Measurements from ENCODE around the gene XXYLT1.
"Not testable (repeated sequence)": the region's sequence is repeated elsewhere in the genome, so short reads cannot be mapped to it uniquely, and the experiment has no call there.

The XXYLT1 gene

DNA sequence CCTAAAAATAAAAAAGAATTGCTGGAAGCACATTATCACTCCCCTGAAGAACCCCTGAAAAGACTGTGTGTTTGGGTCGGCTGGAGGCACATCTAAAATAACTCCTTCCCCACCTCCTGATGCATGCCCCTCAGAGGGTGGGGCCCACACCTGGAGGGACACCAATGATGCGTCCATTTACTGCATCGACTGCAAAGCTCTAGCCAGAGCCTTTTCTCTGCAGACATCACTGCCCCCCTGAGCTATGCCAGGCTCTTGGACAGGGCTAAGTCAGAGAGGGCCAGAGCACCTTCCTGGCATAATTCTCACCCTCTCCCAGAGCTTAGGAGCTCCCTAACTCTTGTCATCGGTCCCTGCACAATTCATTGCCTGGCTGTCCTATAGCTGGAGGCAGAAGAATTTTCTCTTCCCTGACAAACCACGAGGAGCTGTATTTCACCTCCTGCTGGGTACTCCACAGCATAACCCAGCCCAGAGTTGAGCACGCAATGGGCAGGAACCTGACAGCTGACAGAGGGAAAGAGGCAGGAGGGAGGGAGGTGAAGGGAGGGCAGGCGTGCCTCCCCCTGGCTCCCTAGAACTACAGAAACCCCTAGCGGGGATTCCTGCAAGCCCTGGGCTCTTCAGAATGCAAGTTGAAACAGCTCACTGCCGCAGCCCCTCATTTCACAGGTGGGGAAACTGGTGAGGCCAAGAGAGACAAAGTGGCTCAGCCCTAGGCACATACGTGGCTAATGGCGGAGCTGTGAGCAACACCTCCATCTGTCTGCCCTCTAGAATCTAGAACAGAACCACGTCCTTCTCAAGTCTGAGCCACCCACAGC is 46.6 kb downstream of the XXYLT1 start:
- no peak for DNase-seq

DNA sequence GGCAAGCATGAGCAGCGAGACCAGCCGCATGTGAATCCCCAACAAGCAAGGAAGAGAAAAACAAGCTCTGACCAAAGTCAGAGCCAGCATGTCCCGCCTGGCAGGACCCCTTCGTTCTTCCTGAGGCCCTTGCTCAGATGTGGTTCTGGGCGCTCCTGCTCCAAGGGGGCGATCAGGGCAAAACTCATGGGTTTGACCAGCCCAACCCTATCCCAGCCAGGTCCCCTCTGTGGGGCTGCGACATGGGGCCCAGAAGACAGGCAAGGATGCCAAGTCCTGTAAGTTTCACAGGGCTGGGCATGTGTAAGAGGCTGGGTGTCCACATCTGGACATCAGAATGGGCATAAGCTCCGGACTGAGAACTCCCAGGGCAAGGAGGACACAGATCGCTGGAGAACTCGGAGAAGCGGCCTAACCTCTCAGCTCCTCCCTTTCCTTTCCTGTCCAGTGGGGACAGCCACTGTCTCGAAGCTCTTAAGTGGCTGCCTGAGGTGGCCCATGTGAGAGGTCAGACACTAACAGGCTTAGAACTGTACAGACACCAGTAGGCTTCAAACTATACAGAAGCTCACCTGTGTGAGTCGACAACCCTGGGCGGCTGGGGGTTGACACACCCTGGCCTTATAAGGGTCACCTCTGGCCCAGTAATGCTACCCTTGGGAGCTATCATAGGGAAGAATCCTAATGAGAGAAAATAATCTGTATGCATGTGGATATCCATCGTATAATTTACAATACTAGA is 48.9 kb downstream of the XXYLT1 start:
- no peak for DNase-seq

DNA sequence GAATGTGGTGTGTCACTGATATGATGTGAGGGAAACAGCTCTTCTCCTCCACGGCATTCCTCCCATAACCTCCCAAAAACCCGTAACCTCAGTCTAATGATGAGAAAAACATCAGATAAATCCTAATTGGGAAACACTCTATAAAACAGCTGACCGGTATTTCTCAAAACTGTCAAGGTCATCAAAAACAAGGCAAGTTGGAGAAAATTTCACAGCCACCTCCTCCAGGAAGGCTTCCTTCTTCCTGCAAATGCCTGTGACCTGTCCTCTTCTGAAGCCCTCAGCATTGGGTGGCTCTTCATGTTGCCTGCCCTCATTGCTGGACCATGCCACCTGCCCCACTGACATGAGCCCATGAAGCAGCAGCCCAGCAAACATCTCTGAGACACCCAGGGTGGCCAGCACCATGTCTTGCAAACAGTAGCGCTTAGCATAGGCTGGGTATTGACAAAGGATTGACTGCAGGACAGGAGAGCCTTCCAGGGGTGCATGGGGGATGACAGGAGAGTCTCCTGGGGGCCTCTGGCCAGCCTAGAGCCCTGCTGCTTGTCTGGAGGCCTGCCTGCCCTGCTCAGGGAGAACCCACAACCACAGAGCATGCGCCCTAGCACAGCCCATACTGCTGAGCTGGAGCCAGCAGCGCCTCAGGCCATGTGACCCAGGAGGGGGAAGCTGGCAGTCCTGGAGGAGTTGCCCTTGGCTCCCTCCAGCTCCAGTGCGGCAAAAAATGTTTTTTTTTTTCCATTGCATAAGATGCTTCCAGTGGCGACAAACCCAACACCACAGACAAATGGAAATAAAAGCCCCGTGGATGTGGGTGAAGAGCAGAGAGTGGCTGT is 49.7 kb downstream of the XXYLT1 start:
- no peak for DNase-seq

DNA sequence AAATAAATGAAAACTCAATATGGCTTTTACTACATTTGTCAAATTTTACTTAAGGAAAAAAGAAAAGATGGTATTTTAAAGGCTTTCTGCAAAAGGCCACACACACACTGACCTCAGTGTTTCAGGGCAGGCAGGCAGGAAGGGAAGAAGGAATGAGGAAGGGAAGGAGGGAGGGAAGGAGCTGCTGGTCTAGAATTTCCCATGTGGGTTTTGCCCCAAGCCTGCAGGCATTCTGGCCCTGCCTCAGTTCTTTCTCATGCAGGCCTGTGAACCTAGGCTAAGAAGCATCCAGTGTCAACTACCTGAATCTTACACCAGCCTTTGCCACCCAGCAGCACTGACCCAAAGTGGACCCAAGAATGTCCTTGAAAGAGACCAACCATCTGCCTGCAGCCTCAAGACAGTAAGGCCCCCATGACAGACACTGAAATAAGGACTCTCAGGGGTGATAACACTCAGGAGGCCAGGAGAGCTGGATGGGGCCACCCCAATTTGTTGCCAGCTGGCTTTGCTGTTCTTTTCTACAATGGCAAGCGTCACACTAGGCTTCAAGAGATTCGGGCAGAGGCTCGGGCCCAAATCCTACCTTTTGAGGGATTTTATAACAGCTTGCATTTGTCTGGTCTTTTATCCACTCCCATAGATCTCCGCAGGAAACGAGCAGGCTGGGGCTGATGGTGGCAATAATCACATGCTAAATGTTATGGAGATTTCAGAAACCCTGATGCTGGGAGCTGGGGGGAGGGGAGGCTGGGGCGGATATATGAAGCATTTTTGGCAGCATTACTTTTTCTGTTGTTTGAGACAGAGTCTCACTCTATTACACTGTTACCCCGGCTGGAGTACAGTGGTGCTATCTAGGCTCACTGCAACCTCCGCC is 51.4 kb downstream of the XXYLT1 start:
- no peak for DNase-seq

DNA sequence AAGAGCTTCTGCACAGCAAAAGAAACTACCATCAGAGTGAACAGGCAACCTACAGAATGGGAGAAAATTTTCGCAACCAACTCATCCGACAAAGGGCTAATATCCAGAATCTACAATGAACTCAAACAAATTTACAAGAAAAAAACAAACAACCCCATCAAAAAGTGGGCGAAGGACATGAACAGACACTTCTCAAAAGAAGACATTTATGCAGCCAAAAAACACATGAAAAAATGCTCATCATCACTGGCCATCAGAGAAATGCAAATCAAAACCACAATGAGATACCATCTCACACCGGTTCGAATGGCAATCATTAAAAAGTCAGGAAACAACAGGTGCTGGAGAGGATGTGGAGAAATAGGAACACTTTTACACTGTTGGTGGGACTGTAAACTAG is 52.6 kb downstream of the XXYLT1 start:
- DNase-seq, result not testable (repeated sequence)

DNA sequence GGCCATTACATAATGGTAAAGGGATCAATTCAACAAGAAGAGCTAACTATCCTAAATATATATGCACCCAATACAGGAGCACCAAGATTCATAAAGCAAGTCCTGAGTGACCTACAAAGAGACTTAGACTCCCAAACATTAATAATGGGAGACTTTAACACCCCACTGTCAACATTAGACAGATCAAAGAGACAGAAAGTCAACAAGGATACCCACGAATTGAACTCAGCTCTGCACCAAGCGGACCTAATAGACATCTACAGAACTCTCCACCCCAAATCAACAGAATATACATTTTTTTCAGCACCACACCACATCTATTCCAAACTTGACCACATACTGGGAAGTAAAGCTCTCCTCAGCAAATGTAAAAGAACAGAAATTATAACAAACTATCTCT is 55.4 kb downstream of the XXYLT1 start:
- DNase-seq, result not testable (repeated sequence)

DNA sequence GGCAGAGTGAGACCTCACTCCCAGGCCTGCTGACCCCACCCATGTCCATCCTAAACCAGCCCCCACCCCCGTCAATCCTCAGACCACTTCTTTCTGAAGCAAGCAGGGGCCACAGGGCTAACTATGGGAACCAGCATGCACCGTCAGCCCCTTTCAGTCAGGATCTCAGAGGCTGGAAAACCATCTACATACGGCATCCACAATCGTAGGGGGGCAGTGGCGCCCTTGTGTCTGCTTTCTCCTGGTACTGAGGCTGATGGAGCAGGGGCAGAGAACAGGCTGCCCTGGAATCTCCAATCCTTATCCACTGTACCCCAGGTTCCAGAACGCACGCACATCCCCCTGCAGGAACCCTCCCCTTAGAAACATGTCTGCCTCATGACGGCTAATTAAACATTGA is 56.6 kb downstream of the XXYLT1 start:
- no peak for DNase-seq

DNA sequence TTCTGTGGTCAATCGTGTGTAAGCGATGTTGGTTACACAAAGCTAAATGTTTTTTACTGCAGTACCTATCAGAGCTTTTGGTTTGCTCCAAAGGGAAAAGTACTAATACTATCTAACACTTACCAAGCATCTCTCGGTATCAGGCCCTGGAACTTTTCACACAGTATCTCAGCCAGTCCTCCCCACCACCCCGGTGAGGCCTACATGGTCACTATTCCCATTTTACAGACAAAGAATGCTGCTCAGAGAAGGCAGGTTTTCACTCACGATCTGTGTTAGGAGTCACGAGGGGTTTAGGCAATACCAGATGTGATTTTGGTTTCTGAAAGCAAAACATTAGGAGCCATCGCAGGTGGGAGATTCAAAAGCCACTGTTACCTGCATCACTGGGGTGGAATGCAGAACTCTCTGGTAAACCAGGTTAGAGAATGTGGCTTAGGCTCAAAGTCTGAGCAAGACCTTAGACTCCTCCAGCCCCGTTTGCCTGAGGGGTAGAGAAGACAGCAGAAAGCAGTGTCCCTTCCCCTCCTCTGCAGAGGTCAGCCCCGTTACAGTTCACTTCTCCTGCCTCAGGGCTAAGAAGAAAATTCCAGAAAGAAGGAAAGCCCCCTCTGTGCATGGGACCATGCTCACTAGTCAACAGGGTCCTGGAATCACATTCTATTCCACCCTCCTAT is 57.2 kb downstream of the XXYLT1 start:
- no peak for DNase-seq

DNA sequence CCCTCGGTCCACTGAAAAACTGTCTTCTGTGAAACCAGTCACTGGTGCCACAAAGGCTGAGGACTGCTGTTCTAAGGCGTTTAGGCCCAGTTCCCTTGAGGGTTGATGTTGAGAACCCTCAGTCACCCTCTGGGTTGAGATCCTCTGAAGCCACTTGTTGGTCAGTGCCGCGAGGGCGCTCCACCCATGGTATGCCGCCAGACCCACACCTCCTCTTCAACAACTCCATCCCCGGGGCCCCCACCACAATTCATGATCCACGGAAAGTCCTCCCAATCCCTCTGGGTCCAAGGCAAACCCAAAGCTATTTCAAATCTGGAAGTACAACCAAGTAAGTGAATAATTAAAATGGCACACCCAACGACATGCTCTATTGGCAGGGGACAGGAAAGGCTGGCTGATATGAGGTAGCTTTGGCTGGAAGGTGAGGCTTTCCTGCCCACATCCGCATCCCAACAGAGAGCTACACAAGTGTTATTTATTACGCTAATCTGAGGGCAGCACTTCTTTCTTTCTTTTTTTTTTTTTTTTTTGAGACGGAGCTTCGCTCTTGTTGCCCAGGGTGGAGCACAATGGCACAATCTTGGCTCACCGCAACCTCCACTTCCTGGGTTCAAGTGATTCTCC is 58.1 kb downstream of the XXYLT1 start:
- DNase-seq, result no peak

DNA sequence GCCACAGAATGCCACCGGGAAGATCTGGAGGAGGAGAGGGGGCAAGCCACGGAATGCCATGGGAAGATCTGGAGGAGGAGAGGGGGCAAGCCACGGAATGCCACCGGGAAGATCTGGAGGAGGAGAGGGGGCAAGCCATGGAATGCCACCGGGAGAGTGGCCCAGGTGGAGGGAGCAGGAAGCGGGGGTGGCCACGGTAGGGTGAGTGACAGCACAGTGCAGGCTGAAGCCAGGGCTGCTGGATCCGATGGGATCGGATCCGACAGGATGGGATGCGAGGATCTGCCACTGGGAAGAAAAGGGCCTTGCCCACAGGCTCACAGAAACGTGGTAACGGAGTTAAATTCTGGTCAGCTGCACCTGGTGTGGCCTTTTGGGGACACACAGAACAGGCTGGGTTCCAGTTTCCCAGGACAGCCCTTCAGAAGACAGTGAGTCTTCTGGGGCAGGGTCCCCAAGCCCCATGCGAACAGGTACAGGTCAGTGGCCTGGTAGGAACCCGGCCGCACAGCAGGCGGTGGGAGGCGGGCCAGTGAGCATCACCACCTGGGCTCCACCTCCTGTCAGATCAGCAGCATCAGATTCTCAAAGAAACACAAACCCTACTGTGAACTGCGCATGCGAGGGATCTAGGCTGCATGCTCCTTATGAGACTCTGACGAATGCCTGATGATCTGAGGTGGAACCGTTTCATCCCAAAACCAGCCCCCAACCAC is 58.8 kb downstream of the XXYLT1 start:
- DNase-seq, result no peak

DNA sequence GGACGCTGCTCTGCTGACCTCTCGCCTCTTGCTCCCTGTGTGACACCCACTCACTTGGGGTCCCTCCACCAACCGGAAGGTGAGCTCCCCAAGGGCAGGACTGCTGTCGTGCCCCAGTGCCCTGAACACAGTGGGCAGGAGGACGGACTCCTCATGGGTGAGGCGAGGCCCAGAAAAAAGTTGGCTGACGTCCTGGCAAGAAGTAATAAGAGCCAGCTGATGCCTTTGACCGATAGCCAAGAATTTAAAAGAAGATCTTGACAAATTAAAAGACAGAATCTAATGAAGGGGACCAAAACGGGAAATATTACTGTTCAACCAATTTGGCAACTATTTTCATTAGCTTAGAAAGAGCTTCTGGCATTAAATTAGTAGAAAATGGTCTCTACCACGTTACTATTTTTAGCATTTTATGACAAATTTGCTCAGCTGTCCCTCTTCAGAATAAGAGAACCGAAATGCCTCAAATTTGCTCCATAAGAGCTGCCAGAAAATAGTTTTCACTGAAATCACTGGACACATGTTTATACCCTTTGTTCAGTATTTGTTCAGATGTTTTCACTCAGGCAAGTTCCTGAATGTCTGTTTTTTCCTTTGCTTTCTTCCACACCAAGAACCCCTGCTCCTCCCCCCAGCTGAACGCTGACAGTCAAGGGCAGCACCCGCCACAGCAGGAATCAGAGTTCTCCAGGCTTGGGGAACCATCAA is 60.5 kb downstream of the XXYLT1 start:
- DNase-seq, result no peak

DNA sequence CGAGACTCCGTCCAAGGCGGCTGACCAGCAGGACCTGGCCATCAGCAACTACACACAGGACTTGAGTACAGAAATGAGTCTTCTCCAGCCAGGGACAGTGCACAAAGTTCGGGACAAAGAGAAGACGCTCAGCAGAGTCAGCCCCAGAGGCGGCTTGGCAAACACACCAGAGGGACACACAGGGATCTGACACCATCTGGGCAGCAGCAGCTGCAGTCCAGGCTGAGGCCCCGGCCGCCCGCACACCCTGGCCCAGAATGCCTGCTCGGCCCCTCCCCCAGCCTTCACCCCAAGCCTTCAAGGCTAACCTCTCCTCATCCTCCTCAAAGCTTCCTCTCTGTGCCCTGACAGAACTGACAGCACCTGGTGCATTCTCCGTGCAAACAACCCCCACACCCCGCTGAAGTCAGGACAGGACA is 61.1 kb downstream of the XXYLT1 start:
- no peak for DNase-seq

DNA sequence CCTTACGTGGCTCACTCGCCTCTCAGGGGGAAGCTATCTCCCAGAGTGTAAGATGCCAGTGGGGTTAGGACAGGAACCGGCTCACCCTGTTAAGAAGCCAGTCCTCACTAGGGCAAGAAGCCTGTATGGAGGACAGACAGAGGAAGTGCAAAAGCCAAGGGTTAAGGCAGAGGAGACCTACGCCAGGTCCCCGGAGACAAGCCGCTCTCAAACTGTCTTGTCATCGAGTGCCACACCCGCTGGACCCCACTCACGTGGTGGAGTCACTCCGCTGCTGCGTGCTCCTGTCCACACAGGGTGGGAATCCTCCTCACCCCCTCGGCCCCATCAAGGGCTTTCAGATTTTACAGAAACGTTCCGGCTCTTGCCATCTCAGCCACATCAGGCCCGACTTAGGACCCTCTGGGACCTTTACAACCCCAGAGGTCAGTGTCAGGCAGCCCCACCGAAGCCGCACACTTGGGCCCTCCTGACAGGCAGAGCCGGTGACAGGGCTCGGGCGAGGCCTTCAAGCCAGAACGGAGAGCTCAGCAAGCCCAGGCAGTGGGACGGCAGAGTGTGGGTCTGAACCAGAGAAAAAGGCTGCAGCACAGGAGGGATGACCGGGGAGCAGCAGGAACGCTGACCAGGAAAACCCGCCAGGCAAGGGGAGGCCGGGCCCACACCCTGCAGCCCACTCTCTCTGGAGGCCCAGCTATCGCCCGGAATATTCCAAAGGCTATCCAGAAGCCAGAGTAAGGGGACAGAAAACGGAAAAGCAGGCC is 61.7 kb downstream of the XXYLT1 start:
- no peak for DNase-seq

DNA sequence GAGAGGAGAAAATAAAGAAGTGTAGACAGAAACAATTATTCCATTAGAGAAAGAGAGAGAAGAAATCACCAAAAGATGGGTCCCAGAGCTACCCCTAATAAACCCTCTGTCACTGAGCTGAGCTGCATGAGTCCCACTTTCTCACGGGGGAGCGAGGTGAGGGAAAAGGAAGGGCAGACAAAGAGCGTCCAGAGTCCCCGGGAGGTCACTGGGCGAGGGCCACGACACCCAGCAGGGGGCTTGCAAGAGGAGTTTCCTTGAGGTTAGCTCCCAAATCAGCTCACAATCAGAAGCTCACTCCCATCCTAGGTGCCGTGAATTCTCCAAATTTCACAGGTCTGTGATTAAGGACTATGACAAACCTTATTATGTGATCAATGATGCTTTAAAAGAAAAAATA is 62.3 kb downstream of the XXYLT1 start:
- DNase-seq, result no peak

DNA sequence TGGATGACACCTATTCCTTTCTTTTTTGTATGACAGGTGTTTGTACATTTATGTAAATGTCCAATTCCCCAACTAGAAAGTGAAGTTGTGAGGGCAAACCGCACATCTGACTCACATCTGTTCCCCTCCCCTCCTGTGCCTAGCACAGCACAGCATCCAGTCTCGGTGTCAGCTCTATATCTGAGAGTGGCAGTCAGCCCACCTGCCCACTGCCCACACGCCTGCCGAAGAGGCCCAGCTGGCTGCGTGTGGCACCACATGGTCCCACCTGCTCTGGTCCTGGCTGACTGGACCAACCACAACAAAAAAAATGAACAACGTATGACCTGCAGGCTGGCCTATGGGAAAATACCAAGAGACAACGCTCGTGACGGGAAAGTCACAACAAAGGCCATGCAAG is 62.8 kb downstream of the XXYLT1 start:
- DNase-seq, result no peak

DNA sequence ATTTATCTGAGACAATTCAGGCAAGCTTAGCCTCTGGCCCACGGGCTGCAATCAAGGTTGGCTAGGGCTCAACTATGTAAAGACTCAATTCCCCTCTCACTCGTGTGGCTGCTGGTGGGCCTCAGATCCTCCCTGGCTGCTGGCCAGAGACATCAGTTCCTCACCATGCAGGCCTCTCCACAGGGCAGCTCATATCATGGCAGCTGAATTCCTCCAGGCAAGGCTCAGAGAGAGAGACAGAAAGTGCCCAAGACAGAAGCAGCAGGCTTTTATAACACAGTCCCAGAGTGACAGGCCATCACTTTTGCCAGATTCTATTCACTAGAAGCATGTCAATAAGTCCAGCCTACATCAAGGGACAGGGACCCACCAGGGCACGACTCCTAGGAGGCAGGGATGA is 63.2 kb downstream of the XXYLT1 start:
- no peak for DNase-seq

DNA sequence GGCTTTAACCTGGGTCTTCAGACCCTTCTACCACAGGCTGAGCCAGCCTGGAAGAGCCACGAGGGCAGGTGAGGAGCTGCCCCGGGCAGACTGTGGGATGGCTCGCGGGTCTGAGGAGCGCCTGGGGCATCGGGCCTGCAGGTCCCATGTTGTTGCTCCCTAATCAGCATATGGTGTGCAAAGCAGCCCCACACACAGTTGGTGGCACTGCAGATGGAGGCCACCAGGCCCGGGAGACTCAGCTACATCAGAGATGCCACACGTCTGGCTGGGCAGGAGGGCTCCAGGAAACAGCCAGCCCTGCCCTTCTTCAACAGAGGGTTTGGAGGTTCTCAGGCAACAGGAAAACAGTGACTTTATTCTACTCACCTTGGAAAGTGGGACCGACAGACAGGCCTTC is 63.9 kb downstream of the XXYLT1 start:
- no peak for DNase-seq

DNA sequence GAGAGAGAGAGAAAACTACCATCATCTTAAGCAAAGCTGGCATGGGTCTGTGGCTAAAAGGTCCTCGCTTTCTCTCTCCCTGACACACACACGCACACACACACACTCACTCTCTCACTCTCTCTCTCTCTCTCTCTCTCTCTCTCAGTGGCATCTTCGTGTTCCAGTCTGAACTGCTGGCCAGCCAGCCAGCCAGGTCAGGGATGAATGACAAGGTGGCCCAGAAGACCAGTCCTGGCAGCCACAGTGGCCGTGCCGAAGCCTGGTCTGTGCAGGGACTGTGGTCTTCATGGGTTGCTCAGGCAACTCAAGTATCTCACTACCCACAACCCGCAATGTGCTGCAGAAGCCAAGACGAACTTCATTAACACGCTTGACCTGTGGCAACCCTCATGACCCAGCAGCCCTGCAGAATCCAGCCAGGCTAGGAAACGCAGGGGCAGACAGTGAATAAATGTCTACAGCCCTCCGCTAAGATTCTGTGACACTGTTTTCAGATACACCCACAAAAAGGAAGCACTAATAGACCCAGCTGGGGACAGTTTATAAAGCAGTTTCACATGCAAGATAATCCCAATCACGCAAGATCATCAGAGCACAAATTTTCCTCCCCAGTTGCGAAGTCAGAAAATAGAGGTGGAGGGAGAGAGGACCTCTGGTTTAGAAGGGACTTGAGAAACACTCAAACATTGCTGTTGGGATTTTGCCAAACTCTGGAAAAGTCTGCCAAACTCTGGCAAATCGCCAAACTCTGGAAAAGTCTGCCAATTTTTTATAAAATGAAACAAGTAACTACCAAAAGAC is 66.4 kb downstream of the XXYLT1 start:
- DNase-seq, result no peak
